H9 (cell line): ENCODE results near the gene TTC7B. TPM values are rescaled to one million over a fixed set of nuclear protein-coding genes. Genes with fewer than 3 reads are reported as not detected.

Source experiments
- DNase-seq: peaks from one replicate; pipeline ENCODE4 v3.0.0-alpha.2; 2017
- H2AFZ ChIP-seq: one replicate; pipeline ENCODE4 v1.6.1; 2013; ENCODE audit warnings: mild to moderate bottlenecking, low read length, control low read depth, moderate library complexity
- H2AK5ac ChIP-seq: 2 replicates; pipeline ENCODE4 v1.6.1; 2013; ENCODE audit warnings: low read length, control low read depth, mixed read lengths; ENCODE audit not compliant: insufficient read length
- H2BK120ac ChIP-seq: one replicate; pipeline ENCODE4 v1.6.1; 2013; ENCODE audit warnings: low read depth, mild to moderate bottlenecking, low read length, control low read depth, inconsistent platforms; ENCODE audit not compliant: poor library complexity, severe bottlenecking
- H2BK12ac ChIP-seq: 2 replicates; pipeline ENCODE4 v1.6.1; 2013; ENCODE audit warnings: low read length, control low read depth, mixed read lengths, low read depth; ENCODE audit not compliant: insufficient read length
- H2BK15ac ChIP-seq: 2 replicates; pipeline ENCODE4 v1.6.1; 2013; ENCODE audit warnings: low read depth, low read length, control low read depth
- H2BK20ac ChIP-seq: one replicate; pipeline ENCODE4 v1.6.1; 2013; ENCODE audit warnings: low read depth, mild to moderate bottlenecking, low read length, control low read depth, inconsistent platforms; ENCODE audit not compliant: poor library complexity, severe bottlenecking
- H2BK5ac ChIP-seq: 2 replicates; pipeline ENCODE4 v1.6.1; 2013; ENCODE audit warnings: low read length, control low read depth, mixed read lengths; ENCODE audit not compliant: insufficient read length
- H3K14ac ChIP-seq: 2 replicates; pipeline ENCODE4 v1.6.1; 2013; ENCODE audit warnings: low read length, control low read depth; ENCODE audit not compliant: insufficient read depth
- H3K18ac ChIP-seq: 2 replicates; pipeline ENCODE4 v1.6.1; 2013; ENCODE audit warnings: low read depth, mild to moderate bottlenecking, mixed read lengths, low read length, control low read depth; ENCODE audit not compliant: insufficient read length
- H3K23ac ChIP-seq: 2 replicates; pipeline ENCODE4 v1.6.1; 2013; ENCODE audit warnings: low read length, control low read depth, mixed read lengths, low read depth; ENCODE audit not compliant: insufficient read length
- H3K23me2 ChIP-seq: 2 replicates; pipeline ENCODE4 v1.6.1; 2013; ENCODE audit warnings: low read depth, mild to moderate bottlenecking, mixed read lengths, low read length, control low read depth; ENCODE audit not compliant: insufficient read length, poor library complexity, severe bottlenecking
- H3K27ac ChIP-seq: 2 replicates; pipeline ENCODE4 v1.5.1; 2013; ENCODE audit warnings: low read length, control low read depth, mixed read lengths, low read depth; ENCODE audit not compliant: insufficient read length
- H3K27me3 ChIP-seq: 2 replicates; pipeline ENCODE4 v1.6.1; 2013; ENCODE audit warnings: low read length, control low read depth, inconsistent platforms; ENCODE audit not compliant: insufficient read depth
- H3K4ac ChIP-seq: 2 replicates; pipeline ENCODE4 v1.6.1; 2013; ENCODE audit warnings: low read depth, mild to moderate bottlenecking, control low read depth, inconsistent platforms, low read length, moderate library complexity
- H3K4me1 ChIP-seq: 2 replicates; pipeline ENCODE4 v1.6.1; 2013; ENCODE audit warnings: low read length, control low read depth, inconsistent platforms; ENCODE audit not compliant: insufficient read depth
- H3K4me2 ChIP-seq: 2 replicates; pipeline ENCODE4 v1.6.1; 2013; ENCODE audit warnings: low read length, control low read depth, mixed read lengths; ENCODE audit not compliant: insufficient read length, insufficient read depth
- H3K56ac ChIP-seq: 2 replicates; pipeline ENCODE4 v1.6.1; 2013; ENCODE audit warnings: low read depth, mild to moderate bottlenecking, mixed read lengths, low read length, control low read depth; ENCODE audit not compliant: insufficient read length
- H3K79me1 ChIP-seq: 2 replicates; pipeline ENCODE4 v1.6.1; 2013; ENCODE audit warnings: low read depth, mild to moderate bottlenecking, moderate library complexity, low read length, control low read depth, inconsistent platforms; ENCODE audit not compliant: insufficient read depth, poor library complexity, severe bottlenecking
- H3K79me2 ChIP-seq: 2 replicates; pipeline ENCODE4 v1.6.1; 2013; ENCODE audit warnings: low read length, control low read depth, inconsistent platforms; ENCODE audit not compliant: insufficient read depth
- H3K9ac ChIP-seq: 2 replicates; pipeline ENCODE4 v1.6.1; 2013; ENCODE audit warnings: low read length, control low read depth, mixed read lengths; ENCODE audit not compliant: insufficient read length; ENCODE audit errors: extremely low read depth
- H3K9me3 ChIP-seq: one replicate; pipeline ENCODE4 v1.6.1; 2013; ENCODE audit warnings: low read depth, low read length, inconsistent platforms; ENCODE audit not compliant: control insufficient read depth
- H3T11ph ChIP-seq: one replicate; pipeline ENCODE4 v1.6.1; 2013; ENCODE audit warnings: mild to moderate bottlenecking, low read length, control low read depth, inconsistent platforms
- H4K20me1 ChIP-seq: one replicate; pipeline ENCODE4 v1.6.1; 2013; ENCODE audit not compliant: control insufficient read depth, insufficient read length, insufficient read depth
- H4K5ac ChIP-seq: 2 replicates; pipeline ENCODE4 v1.6.1; 2013; ENCODE audit warnings: low read depth, mild to moderate bottlenecking, mixed read lengths, low read length, control low read depth; ENCODE audit not compliant: insufficient read length
- H4K8ac ChIP-seq: replicated peaks from 2 replicates; pipeline ENCODE4 v1.6.1; 2013; ENCODE audit warnings: low read length, control low read depth, mixed read lengths, low read depth; ENCODE audit not compliant: insufficient read length
- H4K91ac ChIP-seq: 2 replicates; pipeline ENCODE4 v1.6.1; 2013; ENCODE audit warnings: low read depth, mild to moderate bottlenecking, moderate library complexity, mixed read lengths, low read length, control low read depth; ENCODE audit not compliant: insufficient read length
- H3K27ac Mint-ChIP-seq, 3 experiments: 2 replicates in 2 of 3; 3 replicates in 1 of 3; pipeline ENCODE4 v1.8.0; 2020 to 2021; ENCODE audit warnings: mixed read lengths in 3 of 3, mild to moderate bottlenecking in 1 of 3, moderate library complexity in 1 of 3
- H3K27me3 Mint-ChIP-seq: 2 replicates; pipeline ENCODE4 v1.8.0; 2021; ENCODE audit warnings: low read depth, mild to moderate bottlenecking, moderate library complexity, mixed read lengths
- H3K36me3 Mint-ChIP-seq, 3 experiments: 2 replicates in 2 of 3; 3 replicates in 1 of 3; pipeline ENCODE4 v1.8.0; 2020 to 2021; ENCODE audit warnings: low read depth in 3 of 3, mixed read lengths in 3 of 3; ENCODE audit not compliant: insufficient read depth in 1 of 3
- H3K4me1 Mint-ChIP-seq, 2 experiments: 2 replicates each; pipeline ENCODE4 v1.8.0; 2020; ENCODE audit warnings: mixed read lengths in 2 of 2
- H3K4me3 Mint-ChIP-seq, 2 experiments: 2 replicates in 1 of 2; 3 replicates in 1 of 2; pipeline ENCODE4 v1.8.0; 2020 to 2021; ENCODE audit warnings: mild to moderate bottlenecking in 2 of 2, mixed read lengths in 2 of 2, moderate library complexity in 1 of 2
- H3K9me3 Mint-ChIP-seq, 2 experiments: 2 replicates in 1 of 2; 3 replicates in 1 of 2; pipeline ENCODE4 v1.8.0; 2020; ENCODE audit warnings: mild to moderate bottlenecking in 2 of 2, mixed read lengths in 2 of 2, moderate library complexity in 1 of 2
- CTCF ChIP-seq: fragments of 200-600 bp; sonication (generic); conservative IDR thresholded peaks from 3 replicates; pipeline ENCODE4 v1.8.0; 2021; ENCODE audit warnings: antibody characterized with exemption, mild to moderate bottlenecking
- WGBS: extraction: QIAGEN DNeasy Blood & Tissue Kit; methylation state at CpG from one replicate; pipeline ENCODE4 v1.1.7; 2013; ENCODE audit warnings: missing lambda C conversion rate, low lambda C conversion rate, mixed read lengths; ENCODE audit not compliant: insufficient read length; ENCODE audit errors: extremely low coverage; 5-methylcytosine and 5-hydroxymethylcytosine counted together
- total RNA-seq: library from RNA; stranded (reverse); gene quantifications from 2 replicates; pipeline ENCODE4 v1.2.1, GENCODE V29; 2021

TTC7B gene
- total RNA-seq, 1 experiment from 2014 or later: 33.7 TPM

GRCh38 chr14:90839889-90840266 lies 23.6 kb upstream of the TTC7B start:
- H3K4me2 ChIP-seq: no peak overlapping the region
- Mint-ChIP-seq H3K27me3 (peaks cover 3% of the 10 kb centered on the region), H3K9me3 (peaks cover 0 to 2% of the 10 kb centered on the region in 2 experiments; a peak in 2 of 5 replicates), H3K4me3 (no peak overlapping the region), H3K27ac (no peak overlapping the region; a peak in 1 of 7 replicates), H3K36me3 (no peaks in the 10 kb centered on the region), H3K4me1 (no peaks in the 10 kb centered on the region)
- H4K20me1 ChIP-seq: no peaks in the 10 kb centered on the region
- no peak overlapping the region for H3K9ac ChIP-seq
- DNase-seq: no peak
- no peak overlapping the region for H2BK5ac ChIP-seq
- no peak for TF ChIP-seq CTCF
- no peak overlapping the region for H3K27ac ChIP-seq
- no peak overlapping the region for H4K8ac ChIP-seq
- no peak overlapping the region for H2AK5ac ChIP-seq
- no peak overlapping the region for H2BK20ac ChIP-seq
- WGBS: no CpG with 5 or more reads among the region's 3 CpGs
- H3K9me3 ChIP-seq: no peaks in the 10 kb centered on the region
- no peak overlapping the region for H3K18ac ChIP-seq
- H3K27me3 ChIP-seq: no peaks in the 10 kb centered on the region
- H3K79me1 ChIP-seq: no peaks in the 10 kb centered on the region
- no peak overlapping the region for H4K91ac ChIP-seq
- H4K5ac ChIP-seq: no peak overlapping the region
- H3T11ph ChIP-seq: no peak overlapping the region
- no peaks in the 10 kb centered on the region for H3K79me2 ChIP-seq
- H2BK120ac ChIP-seq: no peak overlapping the region
- no peak overlapping the region for H3K23ac ChIP-seq
- no peaks in the 10 kb centered on the region for H3K23me2 ChIP-seq
- H2AFZ ChIP-seq: no peak overlapping the region
- H3K4me1 ChIP-seq: no peaks in the 10 kb centered on the region
- H3K56ac ChIP-seq: no peak overlapping the region
- no peak overlapping the region for H2BK15ac ChIP-seq
- no peak overlapping the region for H3K14ac ChIP-seq
- H3K4ac ChIP-seq: no peak overlapping the region
- H2BK12ac ChIP-seq: no peak overlapping the region
